Measurements from ENCODE around the gene DOCK8. TPM values are rescaled to one million over a fixed set of nuclear protein-coding genes. Genes with fewer than 3 reads are reported as not detected.

The DOCK8 gene
- total and polyA plus RNA-seq, 2 of the 4 experiments (the other 2 are of a cell fraction): not detected

DNA sequence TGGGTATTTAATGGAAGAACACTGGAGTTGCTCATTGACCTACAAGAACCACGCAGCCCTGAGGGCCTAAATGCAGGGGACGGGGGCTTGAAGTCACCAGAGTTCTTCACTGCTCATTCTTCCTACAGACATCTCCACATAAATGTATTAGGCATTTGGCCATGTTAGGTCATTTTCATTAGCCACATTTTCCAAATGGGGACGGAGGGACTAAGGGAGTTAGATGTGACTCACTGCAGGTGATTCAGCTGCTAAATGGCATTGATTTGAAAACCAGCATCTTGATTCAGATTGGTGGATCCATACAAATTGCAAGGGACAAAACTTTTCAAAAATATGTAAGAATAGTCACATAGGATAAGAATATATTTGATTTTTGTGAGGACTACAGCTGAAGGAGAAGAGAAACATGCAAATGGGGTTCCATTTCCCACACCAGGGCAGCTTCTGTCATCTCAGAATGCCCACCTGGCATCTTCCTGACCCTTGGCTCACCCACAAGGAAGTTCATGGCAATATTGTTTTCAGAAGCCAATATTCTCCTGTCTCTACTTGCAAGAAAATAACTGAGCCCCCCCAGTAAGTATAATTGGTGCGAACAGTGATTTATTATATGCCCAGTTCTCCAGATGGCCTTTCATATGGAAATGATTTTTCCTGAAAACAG lies 264.8 kb downstream of the DOCK8 start:
- dilution Hi-C loops (cut with HindIII; ENCODE audit: low sequenced_read_pairs, unreplicated experiment): no loop called here
- Histone ChIP-seq H3K9me3 (ENCODE audit: control insufficient read depth, insufficient read depth, low read length) (no peaks in the 10 kb centered on the region; the same call in 1 of the 2 replicates), H3K79me1 (ENCODE audit: low read depth in 1 of 2, low read length in 2 of 2) (no peaks in the 10 kb centered on the region), H2AK9ac (replicated peaks; ENCODE audit: low read depth, low read length, poor library complexity) (no peak overlapping the region), H3K18ac (ENCODE audit: low read depth, low read length) (no peak overlapping the region), H3K27ac (ENCODE audit: insufficient read depth, low read length) (no peak overlapping the region), H4K20me1 (ENCODE audit: insufficient read depth, low read length) (no peaks in the 10 kb centered on the region), H3K9ac (ENCODE audit: low read depth, low read length) (no peak overlapping the region), H3K4ac (ENCODE audit: low read depth, low read length) (no peak overlapping the region), H3K4me1 (ENCODE audit: control insufficient read depth, insufficient read depth, low read length) (no peaks in the 10 kb centered on the region), H3K36me3 (ENCODE audit: control insufficient read depth, insufficient read depth, low read length) (no peaks in the 10 kb centered on the region), H2BK120ac (ENCODE audit: low read depth, low read length) (no peak overlapping the region), H2BK20ac (ENCODE audit: low read depth, low read length) (no peak overlapping the region), H4K5ac (ENCODE audit: low read depth, low read length) (no peak overlapping the region), H3K27me3 (ENCODE audit: control insufficient read depth, insufficient read depth, low read length) (no peaks in the 10 kb centered on the region), H2BK15ac (ENCODE audit: low read depth, low read length) (no peak overlapping the region), H4K8ac (ENCODE audit: low read depth in 2 of 2, low read length in 2 of 2) (no peak overlapping the region), H3K4me2 (ENCODE audit: low read depth, low read length) (no peak overlapping the region), H3K14ac (replicated peaks; ENCODE audit: low read depth, low read length) (no peak overlapping the region), H3K56ac (ENCODE audit: extremely low read depth, insufficient read depth, low read length) (no peak overlapping the region), H2AK5ac (ENCODE audit: low read depth, low read length) (no peak overlapping the region), H3K23ac (ENCODE audit: low read depth, low read length) (no peak overlapping the region), H3K4me3 (ENCODE audit: insufficient read depth, low read depth, low read length) (no peak overlapping the region), H3K9me1 (ENCODE audit: insufficient read depth, low read length) (no peaks in the 10 kb centered on the region), H4K91ac (ENCODE audit: insufficient read depth, low read depth, low read length) (no peak overlapping the region), H2AFZ (replicated peaks; ENCODE audit: low read length, poor library complexity) (no peak overlapping the region), H2BK5ac (ENCODE audit: low read depth, low read length, poor library complexity, severe bottlenecking) (no peak overlapping the region)
- no CpG with 5 or more reads among the region's 4 CpGs for WGBS, 2 experiments (ENCODE audit: extremely low coverage in 2 of 2, insufficient read length in 1 of 2)
- CTCF ChIA-PET: interaction anchor here (0.7 kb wide), 1 partner anchor 531 kb away, joined by 4 read pairs; no protein-coding TSS in a partner anchor
- ATAC-seq (ENCODE audit: low read depth): no peak
- BruUV-seq (replicated peaks): no TSS peak
- in situ Hi-C loops (cut with MboI; ENCODE audit: low sequenced_read_pairs): no loop called here
- intact Hi-C loops (cut with micrococcal nuclease): no loop called here
- POLR2A ChIA-PET (ENCODE audit: unreplicated experiment): no interaction called here
- DNase-seq: no peak
- no peak for TF ChIP-seq FOS (IDR thresholded peaks at IDR 0.05; ENCODE audit: low read depth, low read length)
- TF ChIP-seq BHLHE40 (IDR thresholded peaks at IDR 0.05; ENCODE audit: low read depth, low read length): no peak
- TF ChIP-seq MXI1 (IDR thresholded peaks at IDR 0.05; ENCODE audit: borderline replicate concordance, low read depth, low read length): no peak
- TF ChIP-seq NFE2L2 (IDR thresholded peaks at IDR 0.05; ENCODE audit: low read depth, low read length): no peak
- no peak for TF ChIP-seq MAZ (IDR thresholded peaks at IDR 0.05; ENCODE audit: borderline replicate concordance, low read depth, low read length)
- no peak for TF ChIP-seq RFX5 (IDR thresholded peaks at IDR 0.05; ENCODE audit: low read depth, low read length)
- no peak for TF ChIP-seq CHD1 (IDR thresholded peaks at IDR 0.05; ENCODE audit: low read depth, low read length)
- no peak for TF ChIP-seq RAD21 (IDR thresholded peaks at IDR 0.05; ENCODE audit: low read length)
- TF ChIP-seq ELK1 (IDR thresholded peaks at IDR 0.05; ENCODE audit: borderline replicate concordance, low read depth, low read length): no peak
- TF ChIP-seq, protein P1, sequence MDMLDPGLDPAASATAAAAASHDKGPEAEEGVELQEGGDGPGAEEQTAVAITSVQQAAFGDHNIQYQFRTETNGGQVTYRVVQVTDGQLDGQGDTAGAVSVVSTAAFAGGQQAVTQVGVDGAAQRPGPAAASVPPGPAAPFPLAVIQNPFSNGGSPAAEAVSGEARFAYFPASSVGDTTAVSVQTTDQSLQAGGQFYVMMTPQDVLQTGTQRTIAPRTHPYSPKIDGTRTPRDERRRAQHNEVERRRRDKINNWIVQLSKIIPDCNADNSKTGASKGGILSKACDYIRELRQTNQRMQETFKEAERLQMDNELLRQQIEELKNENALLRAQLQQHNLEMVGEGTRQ (IDR thresholded peaks at IDR 0.05; ENCODE audit: low read depth, low read length): no peak
